Activated T-helper 17 cell treated with anti-CD3 and anti-CD28 coated beads, Interleukin-2, amount 50 U/mL, for 72 hours (primary cell): ENCODE results near the gene KANK4. TPM values are rescaled to one million over a fixed set of nuclear protein-coding genes. Genes with fewer than 3 reads are reported as not detected.
A peak's percentile ranks its signal among the peaks of the same experiment; 100 is the strongest.

Source experiments
- ATAC-seq: fragments of 150-1000 bp; cut with Tn5 transposase; replicated peaks from 2 replicates; pipeline ENCODE4 v1.10.0; 2021; ENCODE audit warnings: mild to moderate bottlenecking, moderate library complexity
- H3K27ac Mint-ChIP-seq: one replicate; pipeline ENCODE4 v1.8.0; 2022; ENCODE audit warnings: mixed read lengths
- H3K27me3 Mint-ChIP-seq: one replicate; pipeline ENCODE4 v1.8.0; 2022; ENCODE audit warnings: mixed read lengths
- H3K36me3 Mint-ChIP-seq: one replicate; pipeline ENCODE4 v1.8.0; 2022; ENCODE audit warnings: low read depth, mild to moderate bottlenecking, mixed read lengths
- H3K4me1 Mint-ChIP-seq: one replicate; pipeline ENCODE4 v1.8.0; 2022; ENCODE audit warnings: mixed read lengths
- H3K4me3 Mint-ChIP-seq: one replicate; pipeline ENCODE4 v1.8.0; 2022; ENCODE audit warnings: mild to moderate bottlenecking, mixed read lengths
- H3K9me3 Mint-ChIP-seq: one replicate; pipeline ENCODE4 v1.8.0; 2022; ENCODE audit warnings: mixed read lengths
- total RNA-seq, 2 donors: library from RNA; stranded (reverse); gene quantifications; one replicate each; pipeline ENCODE4 v1.2.3, GENCODE V29; 2022

The KANK4 gene
- total RNA-seq, 2 donors from 2014 or later: not detected

GRCh38 chr1:62213075-62213914 lies 105.9 kb downstream of the KANK4 start:
- ATAC-seq: no peak
- H3K4me1 Mint-ChIP-seq: no peaks in the 10 kb centered on the region

GRCh38 chr1:62212411-62212810 lies 106.8 kb downstream of the KANK4 start:
- H3K4me3 Mint-ChIP-seq: no peak overlapping the region
- no peaks in the 10 kb centered on the region for H3K4me1 Mint-ChIP-seq
- H3K36me3 Mint-ChIP-seq: no peaks in the 10 kb centered on the region
- no peak overlapping the region for H3K27ac Mint-ChIP-seq
- H3K27me3 Mint-ChIP-seq: no peaks in the 10 kb centered on the region
- ATAC-seq: no peak
- peaks cover 11% of the 10 kb centered on the region for H3K9me3 Mint-ChIP-seq

More at GRCh38 chr1:62213075-62213914, 105.9 kb downstream of the KANK4 start:
- H3K27ac Mint-ChIP-seq: no peak overlapping the region
- H3K9me3 Mint-ChIP-seq: peaks cover 11% of the 10 kb centered on the region
- no peaks in the 10 kb centered on the region for H3K36me3 Mint-ChIP-seq
- no peak overlapping the region for H3K4me3 Mint-ChIP-seq
- no peaks in the 10 kb centered on the region for H3K27me3 Mint-ChIP-seq

- no peaks in the 10 kb centered on the region for H3K36me3 Mint-ChIP-seq
- H3K27me3 Mint-ChIP-seq: peaks cover 10% of the 10 kb centered on the region
- ATAC-seq: no peak
- H3K27ac Mint-ChIP-seq: no peak overlapping the region
- H3K9me3 Mint-ChIP-seq: peaks cover 18% of the 10 kb centered on the region
- no peaks in the 10 kb centered on the region for H3K4me1 Mint-ChIP-seq
- H3K4me3 Mint-ChIP-seq: no peak overlapping the region
Observed at GRCh38 chr1:62210960-62211359, 108.3 kb downstream of the KANK4 start.

GRCh38 chr1:62209931-62210595 lies 109.2 kb downstream of the KANK4 start:
- no peak overlapping the region for H3K27ac Mint-ChIP-seq
- H3K27me3 Mint-ChIP-seq: peaks cover 10% of the 10 kb centered on the region
- H3K36me3 Mint-ChIP-seq: no peaks in the 10 kb centered on the region
- ATAC-seq: peak; percentile 51
- no peak overlapping the region for H3K4me3 Mint-ChIP-seq
- peaks cover 18% of the 10 kb centered on the region for H3K9me3 Mint-ChIP-seq
- H3K4me1 Mint-ChIP-seq: no peaks in the 10 kb centered on the region

GRCh38 chr1:62208970-62209369 lies 110.3 kb downstream of the KANK4 start:
- Mint-ChIP-seq H3K27ac (no peak overlapping the region), H3K27me3 (peaks cover 10% of the 10 kb centered on the region), H3K36me3 (no peaks in the 10 kb centered on the region), H3K4me1 (no peaks in the 10 kb centered on the region), H3K4me3 (no peak overlapping the region), H3K9me3 (peaks cover 18% of the 10 kb centered on the region)
- ATAC-seq: no peak

GRCh38 chr1:62208087-62208486 lies 111.1 kb downstream of the KANK4 start:
- Mint-ChIP-seq H3K4me1 (no peaks in the 10 kb centered on the region), H3K27ac (no peak overlapping the region), H3K4me3 (no peak overlapping the region), H3K9me3 (peaks cover 18% of the 10 kb centered on the region), H3K36me3 (no peaks in the 10 kb centered on the region), H3K27me3 (peaks cover 10% of the 10 kb centered on the region)
- ATAC-seq: no peak

- no peaks in the 10 kb centered on the region for H3K36me3 Mint-ChIP-seq
- H3K27me3 Mint-ChIP-seq: peaks cover 10% of the 10 kb centered on the region
- H3K4me3 Mint-ChIP-seq: no peak overlapping the region
- ATAC-seq: no peak
- H3K9me3 Mint-ChIP-seq: peaks cover 18% of the 10 kb centered on the region
- no peaks in the 10 kb centered on the region for H3K4me1 Mint-ChIP-seq
- H3K27ac Mint-ChIP-seq: no peak overlapping the region
Observed at GRCh38 chr1:62207187-62207586, 112.0 kb downstream of the KANK4 start.

- no peaks in the 10 kb centered on the region for H3K36me3 Mint-ChIP-seq
- peaks cover 15% of the 10 kb centered on the region for H3K27me3 Mint-ChIP-seq
- no peak for ATAC-seq
- no peaks in the 10 kb centered on the region for H3K9me3 Mint-ChIP-seq
- no peak overlapping the region for H3K4me3 Mint-ChIP-seq
- no peak overlapping the region for H3K27ac Mint-ChIP-seq
- no peaks in the 10 kb centered on the region for H3K4me1 Mint-ChIP-seq
Observed at GRCh38 chr1:62198781-62199125, 120.5 kb downstream of the KANK4 start.

GRCh38 chr1:62198069-62198780 lies 121.0 kb downstream of the KANK4 start:
- H3K27ac Mint-ChIP-seq: no peak overlapping the region
- no peaks in the 10 kb centered on the region for H3K36me3 Mint-ChIP-seq
- no peak for ATAC-seq
- no peaks in the 10 kb centered on the region for H3K9me3 Mint-ChIP-seq
- no peaks in the 10 kb centered on the region for H3K4me1 Mint-ChIP-seq
- no peak overlapping the region for H3K4me3 Mint-ChIP-seq
- H3K27me3 Mint-ChIP-seq: peaks cover 19% of the 10 kb centered on the region

- H3K9me3 Mint-ChIP-seq: no peaks in the 10 kb centered on the region
- H3K4me1 Mint-ChIP-seq: no peaks in the 10 kb centered on the region
- no peaks in the 10 kb centered on the region for H3K36me3 Mint-ChIP-seq
- no peak overlapping the region for H3K27ac Mint-ChIP-seq
- no peak for ATAC-seq
- no peak overlapping the region for H3K4me3 Mint-ChIP-seq
- peaks cover 21% of the 10 kb centered on the region for H3K27me3 Mint-ChIP-seq
Observed at GRCh38 chr1:62196086-62196690, 123.0 kb downstream of the KANK4 start.

- Mint-ChIP-seq H3K4me3 (no peak within 1 kb of the TSS), H3K4me1 (no peaks in the 10 kb centered on the region), H3K27me3 (peaks cover 21% of the 10 kb centered on the region), H3K9me3 (no peaks in the 10 kb centered on the region), H3K27ac (no peak within 1 kb of the TSS), H3K36me3 (no peaks in the 10 kb centered on the region)
- ATAC-seq: no peak
Observed at GRCh38 chr1:62194651-62195544, 124.3 kb downstream of the KANK4 start, which contains the start of gene L1TD1. Gene L1TD1 (plus strand): TSS chr1:62194849. CDS start chr1:62206629, 11,780 bp downstream.

GRCh38 chr1:62188111-62188510 lies 131.1 kb downstream of the KANK4 start:
- Mint-ChIP-seq H3K4me1 (no peaks in the 10 kb centered on the region), H3K27ac (no peak overlapping the region), H3K36me3 (no peaks in the 10 kb centered on the region), H3K4me3 (no peak overlapping the region), H3K27me3 (peaks cover 3% of the 10 kb centered on the region), H3K9me3 (no peaks in the 10 kb centered on the region)
- no peak for ATAC-seq

- no peaks in the 10 kb centered on the region for H3K9me3 Mint-ChIP-seq
- no peak for ATAC-seq
- no peak overlapping the region for H3K4me3 Mint-ChIP-seq
- no peak overlapping the region for H3K27ac Mint-ChIP-seq
- no peaks in the 10 kb centered on the region for H3K36me3 Mint-ChIP-seq
- H3K27me3 Mint-ChIP-seq: peaks cover 5% of the 10 kb centered on the region
- H3K4me1 Mint-ChIP-seq: no peaks in the 10 kb centered on the region
Observed at GRCh38 chr1:62187548-62187947, 131.7 kb downstream of the KANK4 start.
